SK-N-SH treated with all-trans-retinoic acid at 6 μM for 48 hours (cell line): Measurements from ENCODE around the gene C20orf96.

ENCODE experiments used
- ATAC-seq: fragments of 200-7000 bp; cut with Tn5 transposase; 3 replicates; pipeline ENCODE4 v1.9.1; 2020; ENCODE audit warnings: mild to moderate bottlenecking, moderate library complexity
- ARNTL ChIP-seq: fragments of 450-650 bp; formaldehyde crosslinking; IDR thresholded peaks from 2 replicates; pipeline ENCODE4 v1.5.0; 2020; ENCODE audit warnings: low read depth, mild to moderate bottlenecking, moderate library complexity, borderline replicate concordance
- BACH2 ChIP-seq: fragments of 250-450 bp; sonication (Bioruptor Pico); IDR thresholded peaks from 2 replicates; pipeline ENCODE4 v1.9.0; 2021; ENCODE audit warnings: mild to moderate bottlenecking, borderline replicate concordance
- CREB5 ChIP-seq: fragments of 250-450 bp; sonication (Bioruptor Pico); IDR thresholded peaks from 2 replicates; pipeline ENCODE4 v1.5.1; 2020; ENCODE audit warnings: low read depth, mild to moderate bottlenecking, moderate library complexity
- CSDC2 ChIP-seq: fragments of 250-450 bp; sonication (Bioruptor Pico); IDR thresholded peaks from 2 replicates; pipeline ENCODE4 v1.5.0; 2020; ENCODE audit warnings: mild to moderate bottlenecking, moderate library complexity
- CSRNP3 ChIP-seq: fragments of 250-450 bp; sonication (Bioruptor Pico); IDR thresholded peaks from 2 replicates; pipeline ENCODE4 v1.5.1; 2021; ENCODE audit warnings: mild to moderate bottlenecking, moderate library complexity
- ESRRG ChIP-seq: fragments of 250-450 bp; sonication (Bioruptor Pico); IDR thresholded peaks from 2 replicates; pipeline ENCODE4 v1.6.1; 2021; ENCODE audit warnings: mild to moderate bottlenecking
- ISL1 ChIP-seq: fragments of 250-450 bp; sonication (Bioruptor Pico); IDR thresholded peaks from 2 replicates; pipeline ENCODE4 v2.1.2; 2022; ENCODE audit warnings: mild to moderate bottlenecking, moderate library complexity
- OSR1 ChIP-seq: fragments of 250-450 bp; sonication (Bioruptor Pico); IDR thresholded peaks from 2 replicates; pipeline ENCODE4 v1.8.0; 2022; ENCODE audit warnings: moderate library complexity, mild to moderate bottlenecking, inconsistent platforms
- PATZ1 ChIP-seq: fragments of 250-450 bp; sonication (Bioruptor Pico); IDR thresholded peaks from 2 replicates; pipeline ENCODE4 v1.8.0; 2020; ENCODE audit warnings: mild to moderate bottlenecking, moderate library complexity, borderline replicate concordance
- PPARA ChIP-seq: fragments of 250-450 bp; sonication (Bioruptor Pico); IDR thresholded peaks from 2 replicates; pipeline ENCODE4 v1.5.0; 2020; ENCODE audit warnings: mild to moderate bottlenecking, borderline replicate concordance
- RARB ChIP-seq: fragments of 250-450 bp; sonication (Bioruptor Pico); IDR thresholded peaks from 2 replicates; pipeline ENCODE4 v1.8.0; 2021; ENCODE audit warnings: mild to moderate bottlenecking, moderate library complexity
- SNAI2 ChIP-seq: fragments of 250-450 bp; sonication (Bioruptor Pico); IDR thresholded peaks from 2 replicates; pipeline ENCODE4 v1.5.0; 2020; ENCODE audit warnings: mild to moderate bottlenecking, moderate library complexity
- TCF4 ChIP-seq: fragments of 250-450 bp; sonication (Bioruptor Pico); IDR thresholded peaks from 2 replicates; pipeline ENCODE4 v1.8.0; 2021; ENCODE audit warnings: mild to moderate bottlenecking, moderate library complexity, borderline replicate concordance
- TOX ChIP-seq: fragments of 250-450 bp; sonication (Bioruptor Pico); IDR thresholded peaks from 2 replicates; pipeline ENCODE4 v1.8.0; 2021; ENCODE audit warnings: mild to moderate bottlenecking, moderate library complexity, borderline replicate concordance
- TSHZ2 ChIP-seq: fragments of 250-450 bp; sonication (Bioruptor Pico); IDR thresholded peaks from 2 replicates; pipeline ENCODE4 v1.5.0; 2020; ENCODE audit warnings: mild to moderate bottlenecking, moderate library complexity
- ZC3H10 ChIP-seq: fragments of 250-450 bp; sonication (Bioruptor Pico); IDR thresholded peaks from 2 replicates; pipeline ENCODE4 v1.5.1; 2021; ENCODE audit warnings: mild to moderate bottlenecking, moderate library complexity
- ZFP3 ChIP-seq: fragments of 250-450 bp; sonication (Bioruptor Pico); IDR thresholded peaks from 2 replicates; pipeline ENCODE4 v1.5.0; 2020; ENCODE audit warnings: mild to moderate bottlenecking, moderate library complexity
- ZFP30 ChIP-seq: fragments of 450-650 bp; formaldehyde crosslinking; IDR thresholded peaks from 2 replicates; pipeline ENCODE4 v1.5.0; 2022; ENCODE audit warnings: mild to moderate bottlenecking, moderate library complexity
- ZNF70 ChIP-seq: fragments of 450-650 bp; formaldehyde crosslinking; IDR thresholded peaks from 2 replicates; pipeline ENCODE4 v1.5.0; 2020; ENCODE audit warnings: mild to moderate bottlenecking, moderate library complexity
- TF ChIP-seq, protein P1 (sequence below): fragments of 250-450 bp; sonication (Bioruptor Pico); IDR thresholded peaks from 2 replicates; pipeline ENCODE4 v1.8.0; 2021; ENCODE audit warnings: low read depth, mild to moderate bottlenecking, moderate library complexity, borderline replicate concordance

The C20orf96 gene

DNA sequence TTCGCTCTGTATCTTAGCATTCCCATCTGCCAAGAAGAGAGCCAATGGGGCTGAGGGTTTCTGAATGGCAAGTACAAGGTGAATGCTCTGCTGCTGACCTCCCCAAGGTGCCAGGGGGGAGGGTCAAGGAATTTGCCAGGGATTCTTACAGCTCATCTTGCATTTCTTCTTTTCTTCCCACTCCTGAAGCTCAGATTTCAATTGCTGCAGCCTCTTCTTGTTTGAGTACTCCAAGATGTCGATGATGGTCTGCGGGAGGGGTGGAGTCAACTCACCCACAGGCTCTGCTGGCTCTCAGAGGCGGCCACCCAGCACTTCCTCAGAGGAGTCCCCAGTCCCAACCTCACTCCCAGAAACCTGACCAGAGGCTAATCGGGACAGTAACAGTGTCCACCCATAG lies 12.4 kb downstream of the C20orf96 start:
- TF ChIP-seq ISL1 (CRISPR knock-in tag) (no peak), SNAI2 (no peak), PATZ1 (CRISPR knock-in tag) (no peak), OSR1 (CRISPR knock-in tag) (no peak), ZFP30 (CRISPR knock-in tag) (no peak), CSDC2 (CRISPR knock-in tag) (no peak), RARB (CRISPR knock-in tag) (no peak), TCF4 (CRISPR knock-in tag) (no peak), ZFP3 (CRISPR knock-in tag) (no peak), CREB5 (CRISPR knock-in tag) (no peak), CSRNP3 (no peak), ESRRG (no peak), BACH2 (CRISPR knock-in tag) (no peak), PPARA (CRISPR knock-in tag) (no peak)
- ATAC-seq = no peak

GRCh38 chr20:277496-277781 lies 13.1 kb downstream of the C20orf96 start:
- no peak for ATAC-seq
- TF ChIP-seq RARB (CRISPR knock-in tag) = no peak
- TF ChIP-seq ZNF70 (CRISPR knock-in tag) = no peak
- no peak for TF ChIP-seq ARNTL
- TF ChIP-seq TCF4 (CRISPR knock-in tag) = no peak
- no peak for TF ChIP-seq TOX (CRISPR knock-in tag)
- no peak for TF ChIP-seq CREB5 (CRISPR knock-in tag)
- TF ChIP-seq SNAI2 = no peak
- TF ChIP-seq, protein P1, sequence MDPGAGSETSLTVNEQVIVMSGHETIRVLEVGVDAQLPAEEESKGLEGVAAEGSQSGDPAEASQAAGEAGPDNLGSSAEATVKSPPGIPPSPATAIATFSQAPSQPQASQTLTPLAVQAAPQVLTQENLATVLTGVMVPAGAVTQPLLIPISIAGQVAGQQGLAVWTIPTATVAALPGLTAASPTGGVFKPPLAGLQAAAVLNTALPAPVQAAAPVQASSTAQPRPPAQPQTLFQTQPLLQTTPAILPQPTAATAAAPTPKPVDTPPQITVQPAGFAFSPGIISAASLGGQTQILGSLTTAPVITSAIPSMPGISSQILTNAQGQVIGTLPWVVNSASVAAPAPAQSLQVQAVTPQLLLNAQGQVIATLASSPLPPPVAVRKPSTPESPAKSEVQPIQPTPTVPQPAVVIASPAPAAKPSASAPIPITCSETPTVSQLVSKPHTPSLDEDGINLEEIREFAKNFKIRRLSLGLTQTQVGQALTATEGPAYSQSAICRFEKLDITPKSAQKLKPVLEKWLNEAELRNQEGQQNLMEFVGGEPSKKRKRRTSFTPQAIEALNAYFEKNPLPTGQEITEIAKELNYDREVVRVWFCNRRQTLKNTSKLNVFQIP (CRISPR knock-in tag) = no peak
- TF ChIP-seq BACH2 (CRISPR knock-in tag) = no peak
- no peak for TF ChIP-seq CSDC2 (CRISPR knock-in tag)
- TF ChIP-seq OSR1 (CRISPR knock-in tag) = no peak

GRCh38 chr20:276620-277495 lies 13.7 kb downstream of the C20orf96 start:
- no peak for TF ChIP-seq ZFP30 (CRISPR knock-in tag)
- no peak for TF ChIP-seq SNAI2
- no peak for TF ChIP-seq PPARA (CRISPR knock-in tag)
- no peak for TF ChIP-seq TOX (CRISPR knock-in tag)
- no peak for TF ChIP-seq TSHZ2 (CRISPR knock-in tag)
- TF ChIP-seq ZC3H10 (CRISPR knock-in tag) = no peak
- TF ChIP-seq CREB5 (CRISPR knock-in tag) = no peak
- no peak for ATAC-seq
